HG03460 (cell line): ENCODE data around the gene PCDHA12.
"Not testable (repeated sequence)": the region's sequence is repeated elsewhere in the genome, so short reads cannot be mapped to it uniquely, and the experiment has no call there.

ENCODE experiments used
- ATAC-seq: cut with Tn5 transposase; IDR thresholded peaks from one replicate; pipeline ENCODE4 v1.9.1; 2021; ENCODE audit not compliant: unreplicated experiment

Gene PCDHA12

DNA sequence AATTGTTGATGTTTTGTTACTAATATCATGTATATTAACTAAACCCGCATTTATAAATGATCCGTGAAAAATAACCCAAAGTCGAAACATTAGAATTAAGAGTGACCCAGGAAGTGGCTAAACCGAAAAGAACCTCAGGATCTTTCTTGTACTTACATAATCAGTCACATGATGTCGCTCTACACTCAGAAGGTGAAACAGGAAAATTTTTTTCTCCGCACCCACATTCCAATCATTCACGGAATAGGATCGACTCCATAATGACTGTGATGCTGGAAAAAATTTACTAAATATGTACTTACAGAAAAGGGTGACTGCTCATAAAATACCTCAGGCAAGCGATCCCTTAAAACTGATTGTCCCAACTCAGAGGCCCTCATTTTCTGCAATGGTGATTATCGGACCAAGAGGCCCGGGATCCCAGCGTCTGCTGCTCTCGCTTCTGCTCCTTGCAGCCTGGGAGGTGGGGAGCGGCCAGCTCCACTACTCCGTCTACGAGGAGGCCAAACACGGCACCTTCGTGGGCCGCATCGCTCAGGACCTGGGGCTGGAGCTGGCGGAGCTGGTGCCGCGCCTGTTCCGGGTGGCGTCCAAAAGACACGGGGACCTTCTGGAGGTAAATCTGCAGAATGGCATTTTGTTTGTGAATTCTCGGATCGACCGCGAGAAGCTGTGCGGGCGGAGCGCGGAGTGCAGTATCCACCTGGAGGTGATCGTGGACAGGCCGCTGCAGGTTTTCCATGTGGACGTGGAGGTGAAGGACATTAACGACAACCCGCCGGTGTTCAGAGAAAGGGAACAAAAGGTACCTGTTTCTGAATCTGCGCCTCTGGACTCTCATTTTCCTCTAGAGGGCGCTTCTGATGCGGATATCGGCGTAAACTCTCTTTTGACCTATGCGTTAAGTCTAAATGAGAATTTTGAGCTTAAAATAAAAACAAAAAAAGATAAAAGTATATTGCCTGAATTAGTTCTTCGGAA lies at the start of gene PCDHA12:
Gene PCDHA12 (plus strand): TSS at position 224 of the 981 bp plus-strand sequence. CDS start 165 bp downstream, at position 389.
- ATAC-seq = no peak

GRCh38 chr5:140827704-140828361 lies 47.3 kb upstream of the PCDHA12 start, which contains the start of gene PCDHA6:
Gene PCDHA6 (plus strand): TSS chr5:140827960. CDS start chr5:140828092, 132 bp downstream.
- no peak for ATAC-seq

GRCh38 chr5:140828362-140828737 lies 46.8 kb upstream of the PCDHA12 start:
- ATAC-seq = no peak

GRCh38 chr5:140829511-140830501 lies 45.3 kb upstream of the PCDHA12 start:
- not testable (repeated sequence) for ATAC-seq

- no peak for ATAC-seq
These were observed 41.1 kb upstream of the PCDHA12 start, which contains the start of gene PCDHA7 for GRCh38 chr5:140833993-140834392. Gene PCDHA7 (plus strand): TSS chr5:140834269. CDS start chr5:140834384, 115 bp downstream.

DNA sequence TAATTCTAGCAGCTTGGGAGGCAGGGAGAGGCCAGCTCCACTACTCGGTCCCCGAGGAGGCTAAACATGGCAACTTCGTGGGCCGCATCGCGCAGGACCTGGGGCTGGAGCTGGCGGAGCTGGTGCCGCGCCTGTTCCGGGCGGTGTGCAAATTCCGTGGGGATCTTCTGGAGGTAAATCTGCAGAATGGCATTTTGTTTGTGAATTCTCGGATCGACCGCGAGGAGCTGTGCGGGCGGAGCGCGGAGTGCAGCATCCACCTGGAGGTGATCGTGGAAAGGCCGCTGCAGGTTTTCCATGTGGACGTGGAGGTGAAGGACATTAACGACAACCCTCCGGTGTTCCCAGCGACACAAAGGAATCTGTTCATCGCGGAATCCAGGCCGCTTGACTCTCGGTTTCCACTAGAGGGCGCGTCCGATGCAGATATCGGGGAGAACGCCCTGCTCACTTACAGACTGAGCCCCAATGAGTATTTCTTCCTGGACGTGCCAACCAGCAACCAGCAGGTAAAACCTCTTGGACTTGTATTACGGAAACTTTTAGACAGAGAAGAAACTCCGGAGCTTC lies 40.6 kb upstream of the PCDHA12 start:
- ATAC-seq = not testable (repeated sequence)

DNA sequence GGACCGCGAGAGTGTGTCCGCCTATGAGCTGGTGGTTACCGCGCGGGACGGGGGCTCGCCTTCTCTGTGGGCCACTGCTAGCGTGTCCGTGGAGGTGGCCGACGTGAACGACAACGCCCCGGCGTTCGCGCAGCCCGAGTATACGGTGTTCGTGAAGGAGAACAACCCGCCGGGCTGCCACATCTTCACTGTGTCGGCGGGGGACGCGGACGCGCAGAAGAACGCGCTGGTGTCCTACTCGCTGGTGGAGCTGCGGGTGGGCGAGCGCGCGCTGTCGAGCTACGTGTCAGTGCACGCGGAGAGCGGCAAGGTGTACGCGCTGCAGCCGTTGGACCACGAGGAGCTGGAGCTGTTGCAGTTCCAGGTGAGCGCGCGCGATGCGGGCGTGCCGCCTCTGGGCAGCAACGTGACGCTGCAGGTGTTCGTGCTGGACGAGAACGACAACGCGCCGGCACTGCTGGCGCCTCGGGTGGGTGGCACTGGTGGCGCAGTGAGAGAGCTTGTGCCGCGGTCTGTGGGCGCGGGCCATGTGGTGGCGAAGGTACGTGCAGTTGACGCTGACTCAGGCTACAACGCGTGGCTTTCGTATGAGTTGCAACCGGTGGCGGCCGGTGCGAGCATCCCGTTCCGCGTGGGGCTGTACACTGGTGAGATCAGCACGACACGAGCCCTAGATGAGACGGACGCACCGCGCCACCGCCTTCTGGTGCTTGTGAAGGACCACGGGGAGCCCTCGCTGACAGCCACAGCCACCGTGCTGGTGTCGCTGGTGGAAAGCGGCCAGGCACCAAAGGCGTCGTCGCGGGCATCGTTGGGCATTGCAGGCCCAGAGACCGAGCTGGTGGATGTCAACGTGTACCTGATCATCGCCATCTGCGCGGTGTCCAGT lies 39.2 kb upstream of the PCDHA12 start:
- ATAC-seq = no peak

- no peak for ATAC-seq
These were observed 33.8 kb upstream of the PCDHA12 start, which contains the start of gene PCDHA8 for GRCh38 chr5:140840978-140841962. Gene PCDHA8 (plus strand): TSS chr5:140841187. CDS start chr5:140841322, 135 bp downstream.

DNA sequence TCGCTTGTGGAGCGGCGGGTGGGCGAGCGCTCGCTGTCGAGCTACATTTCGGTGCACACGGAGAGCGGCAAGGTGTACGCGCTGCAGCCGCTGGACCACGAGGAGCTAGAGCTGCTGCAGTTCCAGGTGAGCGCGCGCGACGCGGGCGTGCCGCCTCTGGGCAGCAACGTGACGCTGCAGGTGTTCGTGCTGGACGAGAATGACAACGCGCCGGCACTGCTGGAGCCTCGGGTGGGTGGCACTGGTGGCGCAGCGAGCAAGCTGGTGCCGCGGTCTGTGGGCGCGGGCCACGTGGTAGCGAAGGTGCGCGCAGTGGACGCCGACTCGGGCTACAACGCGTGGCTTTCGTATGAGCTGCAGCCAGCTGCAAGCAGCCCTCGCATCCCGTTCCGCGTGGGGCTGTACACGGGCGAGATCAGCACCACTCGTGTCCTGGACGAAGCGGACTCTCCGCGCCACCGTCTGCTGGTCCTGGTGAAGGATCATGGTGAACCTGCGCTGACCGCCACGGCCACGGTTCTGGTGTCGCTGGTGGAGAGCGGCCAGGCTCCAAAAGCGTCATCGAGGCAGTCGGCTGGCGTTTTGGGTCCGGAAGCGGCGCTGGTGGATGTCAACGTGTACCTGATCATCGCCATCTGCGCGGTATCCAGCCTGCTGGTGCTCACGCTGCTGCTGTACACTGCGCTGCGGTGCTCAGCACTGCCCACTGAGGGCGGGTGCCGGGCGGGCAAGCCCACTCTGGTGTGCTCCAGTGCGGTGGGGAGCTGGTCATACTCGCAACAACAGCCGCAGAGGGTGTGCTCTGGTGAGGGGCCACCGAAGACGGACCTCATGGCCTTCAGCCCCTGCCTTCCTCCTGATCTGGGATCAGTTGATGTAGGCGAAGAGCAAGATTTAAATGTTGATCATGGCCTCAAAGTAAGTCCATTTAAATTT lies 32.0 kb upstream of the PCDHA12 start:
- ATAC-seq = no peak

GRCh38 chr5:140848139-140849102 lies 26.7 kb upstream of the PCDHA12 start, which contains the start of gene PCDHA9:
Gene PCDHA9 (plus strand): TSS chr5:140848382. CDS start chr5:140848496, 114 bp downstream.
- ATAC-seq = not testable (repeated sequence)

DNA sequence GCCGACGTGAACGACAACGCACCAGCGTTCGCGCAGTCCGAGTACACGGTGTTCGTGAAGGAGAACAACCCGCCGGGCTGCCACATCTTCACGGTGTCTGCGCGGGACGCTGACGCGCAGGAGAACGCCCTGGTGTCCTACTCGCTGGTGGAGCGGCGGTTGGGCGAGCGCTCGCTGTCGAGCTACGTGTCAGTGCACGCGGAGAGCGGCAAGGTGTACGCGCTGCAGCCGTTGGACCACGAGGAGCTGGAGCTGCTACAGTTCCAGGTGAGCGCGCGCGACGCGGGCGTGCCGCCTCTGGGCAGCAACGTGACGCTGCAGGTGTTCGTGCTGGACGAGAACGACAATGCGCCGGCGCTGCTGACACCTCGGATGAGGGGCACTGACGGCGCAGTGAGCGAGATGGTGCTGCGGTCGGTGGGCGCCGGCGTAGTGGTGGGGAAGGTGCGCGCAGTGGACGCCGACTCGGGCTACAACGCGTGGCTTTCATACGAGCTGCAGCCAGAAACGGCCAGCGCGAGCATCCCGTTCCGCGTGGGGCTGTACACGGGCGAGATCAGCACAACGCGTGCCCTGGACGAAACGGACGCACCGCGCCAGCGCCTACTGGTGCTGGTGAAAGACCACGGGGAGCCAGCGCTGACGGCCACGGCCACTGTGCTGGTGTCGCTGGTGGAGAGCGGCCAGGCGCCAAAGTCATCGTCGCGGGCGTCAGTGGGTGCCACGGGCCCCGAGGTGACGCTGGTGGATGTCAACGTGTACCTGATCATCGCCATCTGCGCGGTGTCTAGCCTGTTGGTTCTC lies 25.1 kb upstream of the PCDHA12 start:
- not testable (repeated sequence) for ATAC-seq

DNA sequence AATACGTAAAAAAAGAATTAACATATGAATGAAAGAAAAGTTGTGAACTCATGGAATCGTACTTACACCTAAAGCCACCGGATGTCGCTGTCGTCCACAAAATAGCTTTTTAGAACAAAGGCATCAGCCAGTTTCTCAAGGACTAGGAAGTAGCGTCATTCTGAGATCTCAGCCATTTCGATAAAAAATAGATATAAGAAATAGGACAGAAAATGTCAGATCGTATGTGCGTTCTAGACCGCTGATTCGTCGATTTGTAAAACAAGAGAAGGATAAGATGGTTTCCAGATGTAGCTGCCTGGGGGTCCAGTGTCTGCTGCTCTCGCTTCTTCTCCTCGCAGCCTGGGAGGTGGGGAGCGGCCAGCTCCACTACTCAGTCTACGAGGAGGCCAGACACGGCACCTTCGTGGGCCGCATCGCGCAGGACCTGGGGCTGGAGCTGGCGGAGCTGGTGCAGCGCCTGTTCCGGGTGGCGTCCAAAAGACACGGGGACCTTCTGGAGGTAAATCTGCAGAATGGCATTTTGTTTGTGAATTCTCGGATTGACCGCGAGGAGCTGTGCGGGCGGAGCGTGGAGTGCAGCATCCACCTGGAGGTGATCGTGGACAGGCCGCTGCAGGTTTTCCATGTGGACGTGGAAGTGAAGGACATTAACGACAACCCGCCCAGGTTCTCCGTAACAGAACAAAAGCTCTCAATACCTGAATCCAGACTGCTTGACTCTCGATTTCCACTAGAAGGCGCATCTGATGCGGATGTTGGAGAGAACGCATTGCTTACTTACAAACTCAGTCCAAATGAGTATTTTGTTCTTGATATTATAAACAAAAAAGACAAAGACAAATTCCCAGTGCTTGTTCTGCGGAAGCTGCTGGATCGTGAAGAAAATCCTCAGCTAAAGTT lies 19.1 kb upstream of the PCDHA12 start, which contains the start of gene PCDHA10:
Gene PCDHA10 (plus strand): TSS at position 126 of the 903 bp plus-strand sequence. CDS start 152 bp downstream, at position 278.
- ATAC-seq = no peak

GRCh38 chr5:140857177-140857986 lies 17.7 kb upstream of the PCDHA12 start:
- ATAC-seq = no peak
